Activated CD8-positive, alpha-beta memory T cell treated with anti-CD3 and anti-CD28 coated beads for 4 hours (primary cell): ENCODE data around the gene CLTCL1.
"Not testable (repeated sequence)": the region's sequence is repeated elsewhere in the genome, so short reads cannot be mapped to it uniquely, and the experiment has no call there.

Experiments used
- DNase-seq, 2 donors: peaks; one replicate each; pipeline ENCODE4 v3.0.0-alpha.2; 2020; ENCODE audit warnings: low read depth in 2 of 2

Gene CLTCL1

DNA sequence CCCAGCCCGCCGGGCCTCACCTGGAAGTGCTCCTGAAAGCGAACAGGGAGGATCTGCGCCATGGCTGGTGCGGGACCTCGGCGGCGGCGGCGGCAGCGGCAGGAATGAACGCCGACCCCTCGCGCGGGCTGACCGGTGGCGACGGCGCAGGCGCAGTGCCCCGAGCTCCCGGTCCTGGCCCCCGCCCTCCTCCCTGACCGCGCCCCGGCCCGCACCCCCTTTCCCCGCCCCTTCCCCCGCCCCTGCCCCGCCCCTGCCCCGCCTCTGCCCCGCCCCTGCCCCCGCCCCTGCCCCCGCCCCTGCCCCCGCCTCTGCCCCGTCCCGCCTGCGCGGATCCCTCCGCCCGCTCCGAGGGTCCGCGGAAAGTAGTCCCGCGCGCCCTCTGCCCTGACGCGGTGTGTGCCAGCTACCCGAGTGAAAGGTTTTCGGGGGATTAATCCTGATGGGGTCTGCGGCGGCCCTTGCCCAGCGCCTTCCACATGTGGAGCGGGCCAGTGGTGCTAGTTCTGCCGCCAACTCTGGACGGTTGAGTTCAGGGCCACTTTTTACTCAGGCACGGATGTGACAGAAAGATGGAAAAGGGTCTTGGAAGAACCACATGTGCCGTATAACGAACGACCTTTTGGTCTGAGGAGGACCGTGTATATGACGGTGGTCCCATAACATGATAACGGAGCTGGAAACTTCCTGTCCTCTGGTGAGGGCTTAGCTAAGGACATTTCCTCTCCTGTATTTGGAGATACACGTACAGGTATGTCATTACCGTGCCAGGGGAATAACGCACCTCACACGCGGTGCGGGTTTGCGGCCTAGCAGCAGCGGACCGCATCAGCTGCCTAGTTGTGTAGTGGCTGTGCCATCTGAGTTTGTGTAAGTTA, at the start of gene CLTCL1:
CLTCL1 (minus strand) TSS at position 140 of the 878 bp plus-strand sequence; CDS start at position 62, 78 bp downstream.
- peak; percentile 49 to 51 for DNase-seq

DNA sequence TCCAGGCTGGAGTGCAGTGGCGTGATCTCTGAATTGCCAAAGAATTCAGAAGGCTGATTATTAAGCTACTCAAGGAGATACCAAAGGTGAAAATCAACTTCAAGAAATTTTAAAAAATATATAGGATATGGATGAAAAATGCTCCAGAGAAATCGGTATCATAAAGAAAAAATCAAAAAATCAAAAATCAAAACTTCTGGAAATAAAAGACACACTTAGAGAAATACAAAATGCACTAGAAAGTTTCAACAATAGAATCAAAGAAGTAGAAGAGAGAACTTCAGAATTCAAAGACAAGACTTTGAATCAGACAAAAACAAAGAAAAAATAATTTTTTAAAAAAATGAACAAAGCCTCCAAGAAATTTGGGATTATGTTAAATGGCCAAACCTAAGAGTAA, 45.6 kb upstream of the CLTCL1 start:
- DNase-seq = no peak

DNA sequence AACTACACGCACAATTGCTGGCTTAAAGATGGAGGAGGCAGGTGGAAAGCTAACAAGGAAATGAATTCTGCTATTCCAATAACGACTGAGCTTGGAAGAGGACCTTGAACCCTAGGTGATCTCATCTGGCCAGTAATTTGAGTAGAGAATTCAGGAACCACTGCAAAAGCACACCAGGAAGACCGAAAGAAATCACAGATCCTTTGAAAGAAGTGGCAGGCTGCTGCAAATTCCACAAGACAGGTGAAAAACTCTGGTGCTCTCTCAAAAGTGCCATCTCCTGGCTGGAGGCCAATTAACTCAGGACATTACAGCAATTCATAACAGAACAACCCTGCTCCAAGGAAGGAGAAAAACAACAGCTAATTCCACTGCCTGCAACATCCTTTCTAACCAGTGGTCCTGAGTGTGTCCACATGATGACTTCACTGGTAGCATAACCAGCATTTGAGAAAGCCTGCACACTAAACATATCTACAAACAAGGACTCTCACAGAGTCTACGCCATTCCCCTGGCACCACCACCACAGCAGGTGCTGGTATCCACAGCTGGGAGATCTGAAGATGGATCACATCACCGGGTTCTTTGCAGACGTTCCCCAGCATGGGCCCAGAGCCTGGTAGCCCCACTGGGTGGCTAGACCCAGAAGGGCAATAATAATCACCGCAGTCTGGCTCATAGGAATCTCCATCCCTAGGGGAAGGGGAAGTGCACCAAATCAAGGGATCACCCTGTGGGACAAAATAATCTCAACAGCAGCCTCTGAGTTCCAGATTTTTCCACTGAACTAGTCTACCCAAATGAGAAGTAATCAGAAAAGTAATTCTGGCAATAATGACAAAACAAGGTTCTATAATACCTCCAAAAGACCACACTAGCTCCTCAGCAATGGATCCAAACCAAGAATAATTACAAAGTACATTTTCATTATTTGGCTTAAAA, 44.9 kb upstream of the CLTCL1 start:
- no peak for DNase-seq

DNA sequence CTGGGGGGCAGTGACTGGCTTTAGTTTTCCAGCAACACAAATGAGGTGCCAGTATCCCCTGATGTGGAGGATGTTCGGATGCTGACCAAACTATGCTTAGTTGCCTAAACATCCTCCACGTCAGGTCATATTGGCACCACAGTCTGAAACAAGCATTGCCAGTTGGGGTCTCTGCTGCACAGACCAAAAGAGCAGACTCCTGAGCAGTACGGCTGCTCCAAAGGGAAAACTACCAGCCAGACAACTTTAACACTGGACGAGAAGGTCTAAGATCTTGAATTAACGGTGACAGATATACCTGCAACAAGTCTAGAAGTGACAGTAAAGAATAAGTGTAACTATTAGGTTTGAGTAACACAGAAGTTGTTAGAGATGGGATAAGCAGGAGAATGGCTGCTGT, 40.5 kb upstream of the CLTCL1 start:
- DNase-seq = no peak

GRCh38 chr22:19331474-19331873, 40.0 kb upstream of the CLTCL1 start:
- DNase-seq = no peak

- no peak for DNase-seq
Observed at GRCh38 chr22:19330865-19331418, 39.4 kb upstream of the CLTCL1 start.

DNA sequence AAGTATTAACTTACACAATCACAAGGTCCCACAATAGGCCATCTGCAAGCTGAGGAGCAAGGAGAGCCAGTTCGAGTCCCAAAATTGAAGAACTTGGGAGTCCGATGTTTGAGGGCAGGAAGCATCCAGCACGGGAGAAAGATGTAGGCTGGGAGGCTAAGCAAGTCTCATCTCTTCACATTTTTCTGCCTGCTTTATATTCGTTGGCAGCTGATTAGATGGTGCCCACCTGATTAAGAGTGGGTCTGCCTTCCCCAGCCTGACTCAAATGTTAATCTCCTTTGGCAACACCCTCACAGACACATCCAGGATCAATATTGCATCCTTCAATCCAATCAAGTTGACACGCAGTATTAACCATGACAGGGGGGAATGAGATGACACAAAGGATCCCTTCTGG, 38.7 kb upstream of the CLTCL1 start:
- not testable (repeated sequence) for DNase-seq

DNA sequence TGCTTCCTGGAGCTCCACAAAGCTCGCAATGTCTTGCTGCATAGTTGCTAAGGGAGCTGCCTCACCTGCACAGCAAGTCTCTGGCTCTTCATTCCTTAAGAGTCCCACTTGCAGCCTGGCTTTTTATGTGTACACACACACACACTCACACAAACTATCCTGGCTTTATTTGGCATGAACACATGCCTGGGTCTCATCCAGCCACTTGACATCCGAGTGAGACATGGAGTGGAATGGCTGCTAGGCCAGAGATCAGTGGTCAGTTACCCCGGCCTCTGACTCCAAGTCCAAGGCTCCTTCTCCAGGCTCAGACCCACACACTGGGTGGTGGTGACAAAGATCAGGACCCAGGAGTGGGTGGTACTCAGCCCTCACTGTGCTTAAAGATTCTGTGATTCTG, 37.9 kb upstream of the CLTCL1 start:
- no peak for DNase-seq

DNA sequence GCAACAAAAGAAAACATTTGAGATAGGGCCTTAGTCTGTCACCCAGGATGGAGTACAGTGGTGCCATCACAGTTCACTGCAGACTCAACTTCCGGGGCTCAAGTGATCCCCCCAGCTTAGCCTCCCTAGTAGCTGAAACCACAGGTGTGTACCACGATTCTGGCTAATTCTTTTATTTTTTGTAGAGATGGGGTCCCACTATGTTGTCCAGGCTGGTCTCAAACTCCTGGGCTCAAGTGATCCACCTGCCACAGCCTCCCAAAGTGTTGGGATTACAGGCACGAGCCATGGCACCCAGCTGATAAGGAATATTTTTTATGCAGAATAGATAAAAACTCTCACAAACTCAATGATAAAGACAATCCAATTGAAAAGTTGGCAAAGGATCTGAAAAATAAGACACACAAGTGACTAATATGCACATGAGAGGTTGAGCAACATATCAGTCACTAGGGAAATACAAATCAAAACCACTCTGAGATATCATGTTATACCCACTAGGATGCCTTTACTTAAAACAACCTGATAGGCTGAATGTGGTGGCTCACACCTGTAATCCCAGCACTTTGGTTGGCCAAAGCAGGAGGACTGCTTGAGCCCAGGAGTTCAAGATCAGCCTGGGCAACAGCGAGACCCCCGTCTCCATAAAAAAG, 33.9 kb upstream of the CLTCL1 start:
- DNase-seq = no peak

GRCh38 chr22:19323420-19323819, 31.9 kb upstream of the CLTCL1 start:
- not testable (repeated sequence) for DNase-seq

DNA sequence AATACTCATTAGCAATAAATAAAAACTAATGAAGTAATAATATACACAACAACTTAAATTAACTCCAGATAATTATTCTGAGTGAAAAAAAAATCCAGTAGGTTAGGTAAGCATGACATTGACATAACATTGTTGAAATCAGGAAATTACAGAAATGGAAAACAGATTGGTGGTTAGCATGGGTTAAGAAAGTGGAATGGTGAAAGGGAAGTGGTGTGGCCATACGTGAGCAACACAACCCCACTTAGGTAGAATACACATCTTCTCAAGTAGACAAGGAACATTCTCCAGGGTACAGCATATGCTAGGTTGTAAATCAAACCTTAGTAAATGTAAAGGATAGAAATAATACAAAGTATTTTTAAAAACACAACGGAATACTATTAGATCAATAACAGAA, 30.2 kb upstream of the CLTCL1 start:
- DNase-seq = no peak

- not testable (repeated sequence) for DNase-seq
Observed at GRCh38 chr22:19320136-19320535, 28.6 kb upstream of the CLTCL1 start.

- no peak for DNase-seq
Observed at GRCh38 chr22:19319281-19319680, 27.8 kb upstream of the CLTCL1 start.

DNA sequence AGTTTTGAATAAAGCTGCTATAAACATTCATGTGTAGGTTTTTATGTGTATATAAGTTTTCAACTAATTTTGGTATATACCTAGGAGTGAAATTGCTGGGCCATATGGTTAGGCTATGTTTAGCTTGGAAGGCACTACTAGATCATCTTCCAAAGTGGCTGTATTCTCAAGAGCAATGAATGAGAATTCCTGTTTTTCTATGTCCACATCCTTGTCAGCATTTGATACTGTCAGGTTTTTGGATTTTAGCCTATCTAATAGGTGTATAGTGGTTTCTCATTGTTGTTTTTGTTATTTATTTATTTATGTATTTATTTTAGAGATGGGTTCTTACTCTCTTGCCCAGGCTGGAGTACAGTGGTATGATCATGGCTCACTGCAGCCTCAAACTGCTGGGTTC, 26.3 kb upstream of the CLTCL1 start:
- DNase-seq = no peak

- no peak for DNase-seq
Observed at GRCh38 chr22:19307872-19308271, 16.4 kb upstream of the CLTCL1 start.

DNA sequence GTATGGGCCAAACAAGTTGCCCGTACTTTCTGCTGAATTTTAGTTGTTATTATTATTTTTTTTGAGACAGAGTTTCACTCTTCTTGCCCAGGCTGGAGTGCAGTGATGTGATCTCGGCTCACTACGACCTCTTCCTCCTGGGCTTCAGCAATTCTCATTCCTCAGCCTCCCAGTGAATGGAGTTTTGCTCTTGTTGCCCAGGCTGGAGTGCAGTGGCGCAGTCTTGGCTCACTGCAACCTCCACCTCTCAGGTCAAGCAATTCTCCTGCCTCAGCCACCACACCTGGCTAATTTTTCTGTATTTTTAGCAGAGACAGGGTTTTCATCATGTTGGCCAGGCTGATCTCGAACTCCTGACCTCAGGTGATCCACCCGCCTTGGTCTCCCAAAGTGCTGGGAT, 15.0 kb upstream of the CLTCL1 start:
- not testable (repeated sequence) for DNase-seq

DNA sequence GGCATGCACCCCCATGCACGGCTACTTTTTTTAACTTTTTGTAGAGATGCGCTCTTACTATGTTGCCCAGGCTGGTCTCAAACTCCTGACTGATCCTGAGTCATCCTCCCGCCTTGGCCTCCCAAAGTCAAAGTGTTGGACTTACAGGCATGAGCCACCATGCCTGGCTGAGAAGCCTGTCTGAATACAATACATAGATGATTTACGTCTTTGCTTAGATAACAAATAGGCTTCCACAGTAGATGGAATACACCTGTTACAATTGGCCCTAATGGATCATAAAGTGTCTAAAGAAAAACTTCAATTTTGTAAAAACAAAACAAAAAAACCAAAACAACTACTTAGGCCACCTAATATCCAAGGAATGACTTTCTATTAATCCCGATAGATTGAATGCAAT, 13.0 kb upstream of the CLTCL1 start:
- no peak for DNase-seq

DNA sequence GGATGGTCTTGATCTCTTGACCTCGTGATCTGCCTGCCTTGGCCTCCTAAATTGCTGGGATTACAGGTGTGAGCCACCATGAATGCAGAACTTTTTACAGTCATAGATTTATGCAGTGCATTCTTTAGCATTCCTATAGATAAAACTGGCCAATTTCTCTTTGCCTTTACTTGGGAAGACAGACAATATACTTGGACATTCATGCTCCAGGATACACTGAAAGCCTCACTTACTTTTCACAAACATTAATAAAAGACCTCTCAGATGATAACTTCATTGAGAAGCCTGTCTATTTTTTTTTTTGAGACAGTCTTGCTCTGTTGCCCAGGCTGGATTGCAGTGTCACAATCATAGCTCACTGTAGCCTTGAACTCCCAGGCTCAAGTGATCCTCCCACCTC, 12.3 kb upstream of the CLTCL1 start:
- DNase-seq = no peak

DNA sequence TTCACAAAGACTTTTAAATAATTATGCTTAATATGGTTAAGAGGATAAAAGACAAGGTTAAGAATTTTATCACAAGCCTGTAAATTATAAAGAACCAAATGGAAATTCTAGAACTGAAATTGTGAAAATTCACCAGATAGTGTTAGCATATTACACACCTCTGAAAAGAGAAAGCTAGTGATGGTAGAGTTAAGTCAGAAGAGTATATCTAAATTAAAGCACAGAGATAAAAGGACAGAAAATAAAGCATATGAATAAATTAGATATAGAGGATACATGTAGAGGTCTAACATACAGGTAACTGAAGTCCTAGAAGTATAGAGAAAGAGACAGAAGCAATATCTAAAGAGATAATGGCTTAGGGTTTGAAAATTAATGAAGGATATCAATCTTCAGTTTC, 4.2 kb upstream of the CLTCL1 start:
- DNase-seq = no peak

GRCh38 chr22:19292458-19293230, 1.1 kb upstream of the CLTCL1 start:
- DNase-seq = no peak

DNA sequence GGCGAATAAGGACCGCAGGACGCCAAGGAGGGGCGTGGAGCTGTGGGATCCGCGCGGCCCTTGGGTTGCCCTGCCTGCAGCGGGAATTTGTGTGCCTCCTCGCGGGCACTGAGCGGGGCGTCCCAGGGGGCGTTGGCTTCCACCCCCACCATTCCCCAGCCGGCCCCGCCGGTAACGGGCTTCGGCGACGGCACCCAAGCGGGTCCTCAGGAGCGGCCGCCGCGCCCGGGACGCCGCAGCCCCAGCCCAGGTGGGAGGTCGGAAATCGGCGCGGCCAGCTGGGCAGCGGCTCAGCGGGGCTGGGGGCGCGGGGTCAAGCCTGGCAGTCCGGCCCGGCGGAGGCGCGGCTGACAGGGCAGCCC, 320 bp downstream of the CLTCL1 start:
- DNase-seq = no peak
